ENCODE data around the gene TWNK. TPM values are rescaled to one million over a fixed set of nuclear protein-coding genes. Genes with fewer than 3 reads are reported as not detected.

Gene TWNK
- total and polyA plus RNA-seq, 8 donors, result 2.3 to 30.8 (median 4.8) TPM; not detected in 1

GRCh38 chr10:101022967-101023705 is 35.8 kb downstream of the TWNK start:
- no peaks in the 10 kb centered on the region for H3K9me3 ChIP-seq
- peaks cover 7 to 11% (median 9%) of the 10 kb centered on the region in 4 donors for H3K4me1 ChIP-seq
- no peak overlapping the region for H3K27ac ChIP-seq
- TF ChIP-seq EP300 (IDR thresholded peaks at IDR 0.05), result no peak
- TF ChIP-seq, protein P1, sequence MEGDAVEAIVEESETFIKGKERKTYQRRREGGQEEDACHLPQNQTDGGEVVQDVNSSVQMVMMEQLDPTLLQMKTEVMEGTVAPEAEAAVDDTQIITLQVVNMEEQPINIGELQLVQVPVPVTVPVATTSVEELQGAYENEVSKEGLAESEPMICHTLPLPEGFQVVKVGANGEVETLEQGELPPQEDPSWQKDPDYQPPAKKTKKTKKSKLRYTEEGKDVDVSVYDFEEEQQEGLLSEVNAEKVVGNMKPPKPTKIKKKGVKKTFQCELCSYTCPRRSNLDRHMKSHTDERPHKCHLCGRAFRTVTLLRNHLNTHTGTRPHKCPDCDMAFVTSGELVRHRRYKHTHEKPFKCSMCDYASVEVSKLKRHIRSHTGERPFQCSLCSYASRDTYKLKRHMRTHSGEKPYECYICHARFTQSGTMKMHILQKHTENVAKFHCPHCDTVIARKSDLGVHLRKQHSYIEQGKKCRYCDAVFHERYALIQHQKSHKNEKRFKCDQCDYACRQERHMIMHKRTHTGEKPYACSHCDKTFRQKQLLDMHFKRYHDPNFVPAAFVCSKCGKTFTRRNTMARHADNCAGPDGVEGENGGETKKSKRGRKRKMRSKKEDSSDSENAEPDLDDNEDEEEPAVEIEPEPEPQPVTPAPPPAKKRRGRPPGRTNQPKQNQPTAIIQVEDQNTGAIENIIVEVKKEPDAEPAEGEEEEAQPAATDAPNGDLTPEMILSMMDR (IDR thresholded peaks at IDR 0.05), result no peak
- no peak for TF ChIP-seq POLR2AphosphoS5 (IDR thresholded peaks at IDR 0.05)
- no peak for TF ChIP-seq POLR2A (IDR thresholded peaks at IDR 0.05)
- no peak for DNase-seq
- H3K4me3 ChIP-seq, result no peak overlapping the region
- intact Hi-C loops (cut with DNase I; ENCODE audit: low total_unique reads), result no loop called here
- WGBS, 5 donors, result 87 to 96% (median 91%) methylated on average over 10 to 15 of the region's 15 CpGs
- peaks cover 0 to 27% (median 0%) of the 10 kb centered on the region in 3 donors for H3K27me3 ChIP-seq
- H3K36me3 ChIP-seq, result no peaks in the 10 kb centered on the region

DNA sequence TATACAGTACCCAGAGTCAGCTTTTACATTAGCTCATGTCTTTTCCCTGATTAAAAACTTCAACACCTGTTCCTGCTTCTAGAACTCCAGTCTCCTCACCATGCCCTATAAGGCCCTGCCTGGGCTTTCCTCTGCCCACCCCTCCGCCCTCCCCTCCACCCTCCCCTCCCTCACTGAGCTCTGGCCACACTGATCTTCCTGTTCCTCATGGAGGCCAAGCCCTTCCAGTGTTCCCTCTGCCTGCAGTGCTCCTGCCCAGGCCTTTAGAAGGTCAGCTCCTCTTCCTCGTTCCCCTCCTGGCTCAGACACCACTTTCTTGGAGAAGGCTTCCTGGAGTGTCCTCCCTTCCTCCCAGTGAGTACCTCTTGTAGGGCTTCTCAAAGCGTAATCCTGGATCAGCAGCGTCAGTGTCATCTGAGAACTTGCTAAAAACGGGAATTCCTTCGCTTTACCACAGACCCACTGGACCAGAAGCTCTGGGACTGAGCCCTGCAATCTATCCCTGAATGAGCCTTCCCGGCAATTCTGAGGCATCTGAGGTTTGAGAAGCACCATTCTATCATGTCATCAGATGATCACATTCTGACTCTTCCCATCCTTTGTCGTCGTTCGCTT is 39.9 kb downstream of the TWNK start:
- intact Hi-C loops (cut with DNase I; ENCODE audit: low total_unique reads), result no loop called here
- H3K9me3 ChIP-seq, result no peaks in the 10 kb centered on the region
- no peak overlapping the region for H3K27ac ChIP-seq
- TF ChIP-seq POLR2AphosphoS5 (IDR thresholded peaks at IDR 0.05), result no peak
- TF ChIP-seq, protein P1 (IDR thresholded peaks at IDR 0.05), result no peak
- DNase-seq, result no peak
- no peaks in the 10 kb centered on the region for H3K36me3 ChIP-seq
- H3K4me3 ChIP-seq, result no peak overlapping the region
- 76 to 81% (median 78%) methylated on average over 10 of the region's 10 CpGs for WGBS, 5 donors
- peaks cover 0 to 18% (median 2%) of the 10 kb centered on the region in 3 donors for H3K27me3 ChIP-seq
- H3K4me1 ChIP-seq, result peaks cover 7 to 21% (median 15%) of the 10 kb centered on the region in 4 donors

- Histone ChIP-seq H3K27ac (no peak overlapping the region), H3K9me3 (no peaks in the 10 kb centered on the region), H3K4me1 (peaks cover 19 to 34% (median 29%) of the 10 kb centered on the region in 4 donors), H3K36me3 (no peaks in the 10 kb centered on the region), H3K4me3 (no peak overlapping the region), H3K27me3 (peaks cover 0 to 18% (median 2%) of the 10 kb centered on the region in 3 donors)
- TF ChIP-seq EP300 (IDR thresholded peaks at IDR 0.05) (no peak), POLR2AphosphoS5 (IDR thresholded peaks at IDR 0.05) (no peak), POLR2A (IDR thresholded peaks at IDR 0.05) (no peak)
- TF ChIP-seq, protein P1 (IDR thresholded peaks at IDR 0.05), result no peak
- intact Hi-C loops (cut with DNase I; ENCODE audit: low total_unique reads), result no loop called here
- 70 to 82% (median 80%) methylated on average over 7 of the region's 7 CpGs for WGBS, 5 donors
- DNase-seq, result no peak
These were observed 41.3 kb downstream of the TWNK start for GRCh38 chr10:101028446-101029337.

Measured in stomach (tissue), 9 donors.